ENCODE data around the gene JAG2.
A peak's percentile ranks its signal among the peaks of the same experiment; 100 is the strongest.

Gene JAG2

GRCh38 chr14:105185001-105185400 lies 16.4 kb upstream of the JAG2 start:
- no peak overlapping the region for H3K14ac ChIP-seq (ENCODE audit: low read length)
- no peak overlapping the region for H2AK5ac ChIP-seq (ENCODE audit: low read length)
- H3K27ac ChIP-seq (ENCODE audit: low read depth, low read length), result no peak overlapping the region
- peaks cover 7% of the 10 kb centered on the region for H3K9me3 ChIP-seq (ENCODE audit: insufficient read depth, low read depth, low read length)
- H3K79me2 ChIP-seq (ENCODE audit: control insufficient read depth, insufficient read depth, low read length, poor library complexity), result peaks cover 3% of the 10 kb centered on the region
- no peak overlapping the region for H3K4ac ChIP-seq (ENCODE audit: low read depth, low read length)
- no peak overlapping the region for H4K12ac ChIP-seq (ENCODE audit: low read depth, low read length)
- no peaks in the 10 kb centered on the region for H3K36me3 ChIP-seq (ENCODE audit: control insufficient read depth in 1 of 2, insufficient read depth in 2 of 2, low read length in 2 of 2)
- H2AFZ ChIP-seq (ENCODE audit: insufficient read depth, low read length, poor library complexity), result no peak overlapping the region
- H3K27me3 ChIP-seq (ENCODE audit: insufficient read depth, low read length), result no peaks in the 10 kb centered on the region
- H3K4me2 ChIP-seq (ENCODE audit: low read length), result no peak overlapping the region
- no CpG with 5 or more reads among the region's 18 CpGs for WGBS (ENCODE audit: extremely low coverage, insufficient coverage, insufficient read length)
- peaks cover 2% of the 10 kb centered on the region for H3K79me1 ChIP-seq (ENCODE audit: low read length)
- H4K91ac ChIP-seq (ENCODE audit: low read depth, low read length), result no peak overlapping the region
- H3K23ac ChIP-seq (ENCODE audit: low read length), result no peak overlapping the region
- no peak overlapping the region for H2BK5ac ChIP-seq (ENCODE audit: low read depth, low read length, poor library complexity)
- no peak for DNase-seq
- H4K8ac ChIP-seq (ENCODE audit: low read depth, low read length), result no peak overlapping the region
- no peak overlapping the region for H3K18ac ChIP-seq (ENCODE audit: low read length)
- H3K4me3 ChIP-seq (ENCODE audit: low read depth, low read length), result no peak overlapping the region
- no peak overlapping the region for H2BK12ac ChIP-seq (ENCODE audit: low read length)
- H3K4me1 ChIP-seq (ENCODE audit: control insufficient read depth in 1 of 2, insufficient read depth in 2 of 2, low read length in 2 of 2), result peaks cover 2 to 6% of the 10 kb centered on the region in 2 experiments
- no peak overlapping the region for H2BK120ac ChIP-seq (ENCODE audit: insufficient read depth, low read length, poor library complexity)
- no peak overlapping the region for H3K9ac ChIP-seq (ENCODE audit: low read length)

DNA sequence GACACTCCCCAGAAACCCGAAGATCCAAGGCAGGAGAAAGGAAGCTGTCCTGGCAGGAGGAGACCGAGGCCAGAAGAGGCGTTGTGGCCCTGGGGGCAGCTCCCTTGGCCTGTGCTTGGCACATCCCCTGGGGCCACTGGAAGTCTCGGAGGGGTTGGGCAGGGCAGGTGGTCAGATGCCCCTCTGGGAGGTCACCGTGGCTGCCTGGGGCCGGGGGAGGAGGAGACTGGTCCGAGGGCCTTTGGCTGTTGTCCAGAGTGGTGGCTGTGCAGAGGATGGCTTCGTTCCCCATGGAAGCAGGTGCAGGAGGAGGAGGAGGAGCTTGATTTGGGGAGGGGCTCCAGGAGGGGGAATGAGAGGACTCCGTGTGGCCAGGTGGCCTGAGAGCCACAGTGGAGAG lies 15.9 kb upstream of the JAG2 start:
- no peak overlapping the region for H3K14ac ChIP-seq (ENCODE audit: low read length)
- no peak overlapping the region for H3K4me2 ChIP-seq (ENCODE audit: low read length)
- H3K4ac ChIP-seq (ENCODE audit: low read depth, low read length), result no peak overlapping the region
- H3K79me2 ChIP-seq (ENCODE audit: control insufficient read depth, insufficient read depth, low read length, poor library complexity), result peaks cover 3% of the 10 kb centered on the region
- DNase-seq, result no peak
- H3K18ac ChIP-seq (ENCODE audit: low read length), result no peak overlapping the region
- no peak overlapping the region for H2AFZ ChIP-seq (ENCODE audit: insufficient read depth, low read length, poor library complexity)
- no peak overlapping the region for H2BK12ac ChIP-seq (ENCODE audit: low read length)
- H3K79me1 ChIP-seq (ENCODE audit: low read length), result peaks cover 2% of the 10 kb centered on the region
- H3K9ac ChIP-seq (ENCODE audit: low read length), result no peak overlapping the region
- H3K36me3 ChIP-seq (ENCODE audit: control insufficient read depth in 1 of 2, insufficient read depth in 2 of 2, low read length in 2 of 2), result no peaks in the 10 kb centered on the region
- no peak overlapping the region for H4K8ac ChIP-seq (ENCODE audit: low read depth, low read length)
- no peak overlapping the region for H2BK5ac ChIP-seq (ENCODE audit: low read depth, low read length, poor library complexity)
- H3K23ac ChIP-seq (ENCODE audit: low read length), result no peak overlapping the region
- no CpG with 5 or more reads among the region's 9 CpGs for WGBS (ENCODE audit: extremely low coverage, insufficient coverage, insufficient read length)
- H3K4me3 ChIP-seq (ENCODE audit: low read depth, low read length), result no peak overlapping the region
- no peak overlapping the region for H4K91ac ChIP-seq (ENCODE audit: low read depth, low read length)
- no peak overlapping the region for H3K27ac ChIP-seq (ENCODE audit: low read depth, low read length)
- H2BK120ac ChIP-seq (ENCODE audit: insufficient read depth, low read length, poor library complexity), result no peak overlapping the region
- no peak overlapping the region for H2AK5ac ChIP-seq (ENCODE audit: low read length)
- H3K4me1 ChIP-seq (ENCODE audit: control insufficient read depth in 1 of 2, insufficient read depth in 2 of 2, low read length in 2 of 2), result peaks cover 2 to 6% of the 10 kb centered on the region in 2 experiments
- no peaks in the 10 kb centered on the region for H3K27me3 ChIP-seq (ENCODE audit: insufficient read depth, low read length)
- H4K12ac ChIP-seq (ENCODE audit: low read depth, low read length), result no peak overlapping the region
- H3K9me3 ChIP-seq (ENCODE audit: insufficient read depth, low read depth, low read length), result peaks cover 7% of the 10 kb centered on the region

DNA sequence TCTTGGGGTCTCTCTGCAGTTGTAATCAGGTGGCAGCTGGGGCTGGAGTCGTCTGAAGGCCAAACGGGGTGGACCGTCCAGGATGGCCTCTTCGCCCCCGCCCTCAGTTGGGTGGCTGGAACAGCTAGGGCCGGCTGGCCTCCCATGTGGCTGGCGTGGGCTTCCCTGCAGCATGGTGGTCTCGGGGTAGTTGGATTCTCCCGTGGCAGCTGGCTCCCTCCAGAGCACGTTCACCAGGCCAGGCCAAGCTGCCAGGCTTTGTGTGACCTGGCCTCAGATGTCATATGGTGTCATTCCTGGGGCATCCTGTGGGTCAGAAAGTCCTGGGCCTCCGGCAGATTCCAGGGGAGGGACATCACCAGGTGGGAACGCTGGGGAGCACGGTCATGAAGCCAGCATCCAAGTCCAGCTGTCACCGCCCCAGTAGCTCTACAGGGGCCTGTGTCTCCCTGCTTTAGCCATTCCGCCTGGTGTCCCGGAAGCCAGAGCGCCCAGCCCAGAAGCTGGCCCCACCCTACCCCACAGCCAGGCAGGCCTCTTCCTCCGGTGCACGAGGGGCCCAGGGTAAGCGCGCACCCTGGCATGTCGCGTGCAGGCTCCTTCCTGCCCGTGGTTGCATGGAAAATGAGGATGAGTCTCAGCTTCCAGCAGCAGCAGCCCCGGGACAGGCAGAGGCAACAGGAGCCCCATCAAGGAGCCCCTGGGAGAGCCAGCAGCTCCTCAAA lies 13.9 kb upstream of the JAG2 start:
- H2AFZ ChIP-seq (ENCODE audit: insufficient read depth, low read length, poor library complexity), result no peak overlapping the region
- H3K4ac ChIP-seq (ENCODE audit: low read depth, low read length), result no peak overlapping the region
- H3K36me3 ChIP-seq (ENCODE audit: control insufficient read depth in 1 of 2, insufficient read depth in 2 of 2, low read length in 2 of 2), result no peaks in the 10 kb centered on the region
- WGBS (ENCODE audit: extremely low coverage, insufficient coverage, insufficient read length), result no CpG with 5 or more reads among the region's 25 CpGs
- no peak overlapping the region for H4K12ac ChIP-seq (ENCODE audit: low read depth, low read length)
- no peaks in the 10 kb centered on the region for H3K27me3 ChIP-seq (ENCODE audit: insufficient read depth, low read length)
- no peak overlapping the region for H3K4me2 ChIP-seq (ENCODE audit: low read length)
- no peak overlapping the region for H2BK5ac ChIP-seq (ENCODE audit: low read depth, low read length, poor library complexity)
- no peak overlapping the region for H2BK120ac ChIP-seq (ENCODE audit: insufficient read depth, low read length, poor library complexity)
- no peak overlapping the region for H4K8ac ChIP-seq (ENCODE audit: low read depth, low read length)
- H2BK12ac ChIP-seq (ENCODE audit: low read length), result no peak overlapping the region
- H3K4me3 ChIP-seq (ENCODE audit: low read depth, low read length), result no peak overlapping the region
- no peak overlapping the region for H3K27ac ChIP-seq (ENCODE audit: low read depth, low read length)
- H3K79me1 ChIP-seq (ENCODE audit: low read length), result peaks cover 2% of the 10 kb centered on the region
- no peak overlapping the region for H4K91ac ChIP-seq (ENCODE audit: low read depth, low read length)
- H3K4me1 ChIP-seq (ENCODE audit: control insufficient read depth in 1 of 2, insufficient read depth in 2 of 2, low read length in 2 of 2), result peaks cover 2 to 6% of the 10 kb centered on the region in 2 experiments
- H3K18ac ChIP-seq (ENCODE audit: low read length), result no peak overlapping the region
- no peaks in the 10 kb centered on the region for H3K9me3 ChIP-seq (ENCODE audit: insufficient read depth, low read depth, low read length)
- H3K23ac ChIP-seq (ENCODE audit: low read length), result no peak overlapping the region
- H2AK5ac ChIP-seq (ENCODE audit: low read length), result no peak overlapping the region
- H3K79me2 ChIP-seq (ENCODE audit: control insufficient read depth, insufficient read depth, low read length, poor library complexity), result peaks cover 3% of the 10 kb centered on the region
- no peak overlapping the region for H3K9ac ChIP-seq (ENCODE audit: low read length)
- no peak overlapping the region for H3K14ac ChIP-seq (ENCODE audit: low read length)
- peak in 1 of 2 donors; percentile 33 for DNase-seq

DNA sequence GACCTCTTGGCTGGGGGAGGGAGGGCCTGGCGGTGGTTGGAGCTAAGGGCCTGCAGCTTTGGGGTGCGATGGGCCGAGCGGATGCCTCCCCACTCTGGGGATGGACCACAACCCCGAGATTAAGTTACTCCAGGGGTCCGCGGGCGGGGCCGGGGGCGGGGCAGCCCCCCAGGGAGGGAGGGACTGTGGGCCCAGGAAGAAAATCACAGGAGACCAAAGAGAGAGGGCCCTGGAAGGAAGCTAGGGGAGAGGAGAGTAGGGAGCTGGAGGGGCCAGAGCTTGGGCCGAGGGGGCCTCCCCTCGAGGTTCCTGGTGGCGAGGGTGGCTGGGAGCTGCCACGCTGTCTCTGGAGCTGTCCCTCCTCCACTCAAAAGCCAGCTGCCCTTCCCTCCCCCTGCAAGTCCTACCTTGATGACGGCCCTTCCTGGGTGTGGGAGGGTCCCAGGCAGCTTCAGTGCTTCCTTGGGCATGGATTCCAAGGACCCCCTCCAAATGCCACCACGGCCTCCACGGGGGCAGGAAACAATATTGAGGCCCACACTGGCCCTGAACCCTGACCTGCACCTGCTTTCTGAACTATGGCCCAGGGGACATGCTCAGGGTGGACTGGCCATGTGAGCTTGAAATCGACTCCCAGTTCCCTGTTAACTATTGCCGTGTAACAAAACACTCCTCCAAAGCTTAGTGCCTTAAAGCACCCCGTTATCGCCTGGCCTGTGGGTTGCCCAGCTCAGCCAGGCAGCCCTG lies 13.1 kb upstream of the JAG2 start:
- Histone ChIP-seq H3K4me3 (ENCODE audit: low read depth, low read length) (no peak overlapping the region), H3K36me3 (ENCODE audit: control insufficient read depth in 1 of 2, insufficient read depth in 2 of 2, low read length in 2 of 2) (no peaks in the 10 kb centered on the region), H3K27me3 (ENCODE audit: insufficient read depth, low read length) (no peaks in the 10 kb centered on the region), H3K18ac (ENCODE audit: low read length) (no peak overlapping the region), H3K9ac (ENCODE audit: low read length) (no peak overlapping the region), H3K23ac (ENCODE audit: low read length) (no peak overlapping the region), H4K91ac (ENCODE audit: low read depth, low read length) (no peak overlapping the region), H4K8ac (ENCODE audit: low read depth, low read length) (no peak overlapping the region), H3K4me2 (ENCODE audit: low read length) (peak overlapping the region; percentile 62), H2BK12ac (ENCODE audit: low read length) (no peak overlapping the region), H2BK120ac (ENCODE audit: insufficient read depth, low read length, poor library complexity) (no peak overlapping the region), H3K9me3 (ENCODE audit: insufficient read depth, low read depth, low read length) (no peaks in the 10 kb centered on the region), H3K4me1 (ENCODE audit: control insufficient read depth in 1 of 2, insufficient read depth in 2 of 2, low read length in 2 of 2) (peaks cover 2 to 6% of the 10 kb centered on the region in 2 experiments), H3K27ac (ENCODE audit: low read depth, low read length) (no peak overlapping the region), H3K14ac (ENCODE audit: low read length) (no peak overlapping the region), H3K4ac (ENCODE audit: low read depth, low read length) (no peak overlapping the region), H3K79me2 (ENCODE audit: control insufficient read depth, insufficient read depth, low read length, poor library complexity) (peaks cover 3% of the 10 kb centered on the region), H4K12ac (ENCODE audit: low read depth, low read length) (peak overlapping the region; percentile 23), H3K79me1 (ENCODE audit: low read length) (peaks cover 2% of the 10 kb centered on the region), H2AFZ (ENCODE audit: insufficient read depth, low read length, poor library complexity) (no peak overlapping the region), H2AK5ac (ENCODE audit: low read length) (no peak overlapping the region), H2BK5ac (ENCODE audit: low read depth, low read length, poor library complexity) (no peak overlapping the region)
- no peak for DNase-seq
- no CpG with 5 or more reads among the region's 21 CpGs for WGBS (ENCODE audit: extremely low coverage, insufficient coverage, insufficient read length)

Measured in trophoblast cell (in vitro differentiated cells and primary cell).